Thoracic aorta (tissue), 2 donors: ENCODE data around the gene MCF2L. TPM values are rescaled to one million over a fixed set of nuclear protein-coding genes. Genes with fewer than 3 reads are reported as not detected.

Source experiments
- ATAC-seq: fragments of 150-250 bp; one replicate; pipeline ENCODE4 v1.8.0; 2017; ENCODE audit warnings: low read depth; ENCODE audit not compliant: insufficient number of reproducible peaks, low FRiP score
- DNase-seq: peaks from one replicate; pipeline ENCODE4 v3.0.0-alpha.2; 2020; ENCODE audit warnings: low spot score
- H3K27ac ChIP-seq, 2 donors: fragments of 200-600 bp; sonication (generic); 1 replicate in 1 of 2; 2 replicates in 1 of 2; pipeline ENCODE4 v1.5.1; 2016; ENCODE audit warnings: mild to moderate bottlenecking in 2 of 2, moderate library complexity in 2 of 2
- H3K27me3 ChIP-seq: fragments of 200-600 bp; sonication (generic); replicated peaks from 2 replicates; pipeline ENCODE4 v1.6.0; 2016; ENCODE audit warnings: mild to moderate bottlenecking; ENCODE audit not compliant: insufficient read depth
- H3K36me3 ChIP-seq: fragments of 200-600 bp; sonication (generic); one replicate; pipeline ENCODE4 v1.5.1; 2016
- H3K4me1 ChIP-seq, 2 donors: fragments of 200-600 bp; sonication (generic); 1 replicate in 1 of 2; 2 replicates in 1 of 2; pipeline versions ENCODE4 v1.5.1 to v1.6.0; 2016; ENCODE audit warnings: low read depth in 2 of 2, mild to moderate bottlenecking in 1 of 2; ENCODE audit not compliant: control insufficient read depth in 1 of 2
- H3K4me3 ChIP-seq: fragments of 200-600 bp; sonication (generic); 2 replicates; pipeline ENCODE4 v1.5.1; 2016; ENCODE audit warnings: mild to moderate bottlenecking
- H3K9me3 ChIP-seq: fragments of 200-600 bp; sonication (generic); 2 replicates; pipeline ENCODE4 v1.5.1; 2016
- total RNA-seq, 2 donors: library from RNA; depleted of rRNA; stranded (reverse); fragments of >200 nt; gene quantifications; one replicate each; pipeline versions ENCODE4 v1.1.0 to v1.2.3, GENCODE V29; 2016
- TF ChIP-seq, protein P1 (sequence below): fragments of 200-600 bp; sonication (generic); IDR thresholded peaks from one replicate; pipeline ENCODE4 v1.5.1; 2019; ENCODE audit warnings: antibody characterized with exemption

MCF2L gene
- total RNA-seq, 2 donors from 2014 or later, result 34.9 to 49.2 TPM

DNA sequence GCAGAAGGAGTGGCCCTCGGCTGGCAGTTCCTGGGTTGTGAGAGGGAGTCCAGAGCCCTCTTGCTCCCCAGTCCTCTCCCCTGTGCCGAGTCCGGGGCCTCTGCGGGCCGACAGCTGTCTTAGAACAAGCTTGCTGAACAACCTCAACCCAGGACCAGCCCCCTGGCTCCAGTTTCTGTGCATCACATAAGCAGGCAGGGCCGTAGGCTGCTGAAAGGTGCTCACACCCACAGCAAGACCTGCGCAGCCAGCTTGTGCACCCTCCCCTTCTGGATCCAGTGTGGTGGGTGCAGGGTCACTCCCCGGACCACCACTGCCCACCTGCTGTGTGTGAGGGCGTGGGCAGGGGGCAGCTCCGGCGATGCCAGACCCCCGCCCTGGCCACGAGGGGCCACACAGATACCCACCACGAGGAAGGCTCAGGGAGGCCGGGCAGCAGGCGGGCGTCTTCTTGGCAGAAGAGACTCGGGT is 111.4 kb downstream of the MCF2L start:
- no peak overlapping the region for H3K27ac ChIP-seq
- H3K4me3 ChIP-seq, result no peak overlapping the region
- H3K4me1 ChIP-seq, result no peaks in the 10 kb centered on the region
- DNase-seq (no peak), ATAC-seq (no peak)
- TF ChIP-seq, protein P1, sequence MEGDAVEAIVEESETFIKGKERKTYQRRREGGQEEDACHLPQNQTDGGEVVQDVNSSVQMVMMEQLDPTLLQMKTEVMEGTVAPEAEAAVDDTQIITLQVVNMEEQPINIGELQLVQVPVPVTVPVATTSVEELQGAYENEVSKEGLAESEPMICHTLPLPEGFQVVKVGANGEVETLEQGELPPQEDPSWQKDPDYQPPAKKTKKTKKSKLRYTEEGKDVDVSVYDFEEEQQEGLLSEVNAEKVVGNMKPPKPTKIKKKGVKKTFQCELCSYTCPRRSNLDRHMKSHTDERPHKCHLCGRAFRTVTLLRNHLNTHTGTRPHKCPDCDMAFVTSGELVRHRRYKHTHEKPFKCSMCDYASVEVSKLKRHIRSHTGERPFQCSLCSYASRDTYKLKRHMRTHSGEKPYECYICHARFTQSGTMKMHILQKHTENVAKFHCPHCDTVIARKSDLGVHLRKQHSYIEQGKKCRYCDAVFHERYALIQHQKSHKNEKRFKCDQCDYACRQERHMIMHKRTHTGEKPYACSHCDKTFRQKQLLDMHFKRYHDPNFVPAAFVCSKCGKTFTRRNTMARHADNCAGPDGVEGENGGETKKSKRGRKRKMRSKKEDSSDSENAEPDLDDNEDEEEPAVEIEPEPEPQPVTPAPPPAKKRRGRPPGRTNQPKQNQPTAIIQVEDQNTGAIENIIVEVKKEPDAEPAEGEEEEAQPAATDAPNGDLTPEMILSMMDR, result no peak
- H3K9me3 ChIP-seq, result no peaks in the 10 kb centered on the region
- H3K36me3 ChIP-seq, result peaks cover 2% of the 10 kb centered on the region
- no peaks in the 10 kb centered on the region for H3K27me3 ChIP-seq

DNA sequence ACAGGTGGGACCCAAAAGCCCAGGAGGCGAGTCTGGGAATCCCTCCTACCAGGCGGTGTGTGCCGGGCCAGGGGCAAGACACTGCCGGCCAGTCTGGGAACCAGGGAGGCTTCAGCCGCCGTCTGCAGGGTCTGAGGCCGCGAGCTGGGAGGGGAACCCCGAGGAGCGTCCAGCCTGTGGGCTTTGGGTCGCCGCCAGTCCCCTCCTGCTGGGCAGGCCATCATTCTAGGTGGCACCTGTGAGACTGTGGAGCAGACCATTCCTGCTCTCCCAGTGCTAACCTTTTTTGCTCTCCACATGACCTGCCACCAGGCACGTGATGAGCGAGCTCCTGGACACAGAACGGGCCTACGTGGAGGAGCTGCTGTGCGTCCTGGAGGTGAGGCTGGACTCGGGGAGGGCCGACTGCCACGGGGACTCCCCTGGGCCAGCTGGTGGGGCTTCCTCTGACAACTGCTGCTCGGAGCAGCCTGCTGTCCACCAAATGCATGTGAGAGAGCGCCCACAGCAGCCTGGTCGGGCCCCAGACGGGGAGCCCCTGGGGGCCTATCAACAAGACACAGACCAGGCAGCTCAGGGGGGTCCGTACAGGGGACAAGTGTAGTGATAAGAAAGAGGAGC is 112.0 kb downstream of the MCF2L start:
- H3K27ac ChIP-seq, result no peak overlapping the region
- DNase-seq (no peak), ATAC-seq (no peak)
- H3K4me1 ChIP-seq, result no peaks in the 10 kb centered on the region
- TF ChIP-seq, protein P1, result no peak
- H3K36me3 ChIP-seq, result peaks cover 2% of the 10 kb centered on the region
- H3K27me3 ChIP-seq, result no peaks in the 10 kb centered on the region
- no peak overlapping the region for H3K4me3 ChIP-seq
- H3K9me3 ChIP-seq, result no peaks in the 10 kb centered on the region

DNA sequence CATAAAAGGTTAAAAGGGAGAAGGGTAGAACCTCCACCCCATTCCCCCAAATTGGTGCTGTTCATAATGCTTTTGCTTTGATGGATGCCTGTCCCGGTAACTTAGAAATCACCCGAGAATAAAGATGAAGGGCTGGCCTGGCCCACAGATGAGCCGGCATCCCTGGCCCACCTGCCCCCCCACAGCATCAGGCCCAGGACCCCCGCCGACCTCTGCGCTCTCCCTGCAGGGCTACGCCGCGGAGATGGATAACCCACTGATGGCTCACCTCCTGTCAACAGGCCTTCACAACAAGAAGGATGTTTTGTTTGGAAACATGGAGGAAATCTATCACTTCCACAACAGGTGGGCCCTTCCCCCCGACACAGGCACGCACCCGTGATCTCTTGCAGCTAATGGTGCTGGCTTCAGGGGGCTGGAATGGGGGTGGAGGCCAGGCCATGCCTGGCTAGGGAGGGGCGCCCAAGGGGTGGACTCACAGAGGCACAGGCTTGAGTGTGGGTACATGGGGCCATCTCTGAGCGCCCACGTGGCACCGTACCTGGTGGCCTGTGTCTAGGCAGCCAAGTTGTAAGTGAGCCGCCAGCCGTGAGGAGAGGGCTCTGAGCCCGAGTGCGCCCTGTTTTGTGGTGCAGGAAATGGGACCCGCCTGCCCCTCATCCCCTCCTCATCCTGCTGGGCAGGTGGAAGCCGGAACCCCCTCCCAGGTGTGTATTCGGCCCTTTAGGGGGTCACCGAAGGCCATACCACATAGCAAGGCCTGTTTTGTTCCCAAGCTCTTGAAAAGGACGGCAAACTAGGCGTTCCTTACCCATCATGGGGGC is 113.4 kb downstream of the MCF2L start:
- no peak for ATAC-seq
- Histone ChIP-seq H3K4me3 (no peak overlapping the region), H3K36me3 (peaks cover 3% of the 10 kb centered on the region), H3K27me3 (no peaks in the 10 kb centered on the region), H3K27ac (no peak overlapping the region), H3K4me1 (no peaks in the 10 kb centered on the region), H3K9me3 (no peaks in the 10 kb centered on the region)
- no peak for DNase-seq
- TF ChIP-seq, protein P1, result no peak

DNA sequence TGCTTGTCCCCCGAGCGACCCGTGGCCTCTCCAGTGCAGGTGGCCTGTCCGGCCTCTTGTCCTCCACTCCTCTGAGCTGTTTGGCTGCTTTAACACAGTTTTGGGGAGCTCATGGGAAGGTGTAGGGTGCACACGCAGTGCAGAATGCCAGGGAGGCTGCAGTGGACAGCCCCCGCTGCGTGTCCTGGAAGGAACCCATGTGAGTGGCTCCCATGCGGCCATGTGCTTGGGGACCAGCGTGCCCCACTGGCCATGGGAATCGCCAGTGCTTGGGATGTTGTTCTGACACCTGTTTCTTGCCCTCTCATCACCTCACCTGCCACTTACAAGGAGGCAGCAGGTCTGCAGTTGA is 114.0 kb downstream of the MCF2L start:
- peaks cover 9% of the 10 kb centered on the region for H3K36me3 ChIP-seq
- TF ChIP-seq, protein P1, result no peak
- no peaks in the 10 kb centered on the region for H3K27me3 ChIP-seq
- H3K27ac ChIP-seq, result no peak overlapping the region
- H3K9me3 ChIP-seq, result no peaks in the 10 kb centered on the region
- ATAC-seq, result no peak
- no peaks in the 10 kb centered on the region for H3K4me1 ChIP-seq
- DNase-seq, result no peak
- no peak overlapping the region for H3K4me3 ChIP-seq

DNA sequence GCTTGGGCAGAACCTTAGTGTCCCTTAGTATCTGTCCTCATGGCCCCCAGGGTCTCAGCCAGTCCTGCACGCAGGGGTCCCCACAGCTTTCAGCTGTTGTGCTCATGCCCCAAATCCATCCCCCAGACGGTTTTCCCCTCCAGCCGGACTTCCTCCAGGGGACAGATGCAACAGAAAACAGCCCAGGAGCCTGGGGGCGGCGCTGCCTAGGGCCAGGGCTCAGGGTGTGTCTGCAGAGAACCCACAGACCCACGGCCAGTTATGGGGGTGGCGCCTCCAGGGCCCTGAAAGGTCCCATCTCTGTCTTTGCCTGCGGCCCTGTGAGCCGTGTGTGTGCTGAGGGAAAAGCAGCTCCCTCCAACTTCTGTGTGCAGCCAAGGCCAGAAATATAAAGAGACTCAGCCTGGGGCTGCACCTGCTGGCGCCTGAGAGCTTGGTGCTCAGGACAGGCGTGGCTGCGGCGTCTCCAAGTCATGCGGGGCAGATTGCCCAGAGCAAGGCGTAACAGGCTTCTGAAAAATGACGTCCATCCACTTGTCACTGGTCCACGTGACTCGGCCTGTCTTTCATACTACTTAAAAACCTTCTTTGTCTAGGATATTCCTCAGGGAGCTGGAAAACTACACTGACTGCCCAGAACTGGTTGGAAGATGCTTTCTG is 114.5 kb downstream of the MCF2L start:
- DNase-seq (no peak), ATAC-seq (no peak)
- H3K36me3 ChIP-seq, result peaks cover 10% of the 10 kb centered on the region
- TF ChIP-seq, protein P1, result no peak
- H3K27me3 ChIP-seq, result no peaks in the 10 kb centered on the region
- H3K4me3 ChIP-seq, result no peak overlapping the region
- no peak overlapping the region for H3K27ac ChIP-seq
- no peaks in the 10 kb centered on the region for H3K9me3 ChIP-seq
- no peaks in the 10 kb centered on the region for H3K4me1 ChIP-seq
